NOMO-1 treated with dmso at 0.1 percent for 144 hours (cell line): ENCODE results near the gene CHCHD3.

ENCODE experiments used
- DNase-seq: peaks from one replicate; lab custom pipeline; 2025; ENCODE audit not compliant: unreplicated experiment; lab: John Stamatoyannopoulos, UW

CHCHD3 gene

GRCh38 chr7:133081599-133082389, at the start of gene CHCHD3:
TSS of gene CHCHD3 (minus strand) at chr7:133082090. CDS start at chr7:133081937, 153 bp downstream.
- DNase-seq: peak; percentile 83

GRCh38 chr7:133130166-133130565, 48.3 kb upstream of the CHCHD3 start:
- no peak for DNase-seq

- DNase-seq: no peak
These were observed 44.5 kb upstream of the CHCHD3 start for GRCh38 chr7:133126422-133126821.

- no peak for DNase-seq
These were observed 43.1 kb upstream of the CHCHD3 start for GRCh38 chr7:133124974-133125373.

- DNase-seq: no peak
These were observed 39.4 kb upstream of the CHCHD3 start for GRCh38 chr7:133121175-133121844.

GRCh38 chr7:133119067-133119466, 37.2 kb upstream of the CHCHD3 start:
- no peak for DNase-seq

- DNase-seq: no peak
These were observed 36.4 kb upstream of the CHCHD3 start for GRCh38 chr7:133118261-133118660.

- DNase-seq: no peak
These were observed 35.6 kb upstream of the CHCHD3 start for GRCh38 chr7:133117452-133117851.

GRCh38 chr7:133115596-133115995, 33.7 kb upstream of the CHCHD3 start:
- no peak for DNase-seq

GRCh38 chr7:133114519-133114918, 32.6 kb upstream of the CHCHD3 start:
- DNase-seq: no peak

- DNase-seq: no peak
These were observed 31.1 kb upstream of the CHCHD3 start for GRCh38 chr7:133112976-133113375.

- DNase-seq: no peak
These were observed 30.4 kb upstream of the CHCHD3 start for GRCh38 chr7:133112335-133112734.

- no peak for DNase-seq
These were observed 28.4 kb upstream of the CHCHD3 start for GRCh38 chr7:133110312-133110711.

GRCh38 chr7:133109816-133110215, 27.9 kb upstream of the CHCHD3 start:
- no peak for DNase-seq

GRCh38 chr7:133108023-133108422, 26.1 kb upstream of the CHCHD3 start:
- no peak for DNase-seq

GRCh38 chr7:133102276-133103060, 20.6 kb upstream of the CHCHD3 start:
- DNase-seq: no peak

- no peak for DNase-seq
These were observed 17.9 kb upstream of the CHCHD3 start for GRCh38 chr7:133099633-133100286.

- DNase-seq: no peak
These were observed 13.3 kb upstream of the CHCHD3 start for GRCh38 chr7:133095119-133095671.

- DNase-seq: no peak
These were observed 10.1 kb upstream of the CHCHD3 start for GRCh38 chr7:133091943-133092464.

GRCh38 chr7:133082390-133082766, 488 bp upstream of the CHCHD3 start:
- DNase-seq: no peak
